ENCODE measurements around the gene SRSF8.
"Not testable (repeated sequence)": the region's sequence is repeated elsewhere in the genome, so short reads cannot be mapped to it uniquely, and the experiment has no call there.

SRSF8 gene

GRCh38 chr11:95066716-95067038 lies at the start of gene SRSF8:
Gene SRSF8, plus strand, starts transcription at chr11:95066919. Its CDS starts 308 bp downstream, at chr11:95067227.
- DNase-seq (ENCODE audit: low spot score) = no peak

- DNase-seq (ENCODE audit: low spot score) = not testable (repeated sequence)
Measured at GRCh38 chr11:95021468-95021867, 45.3 kb upstream of the SRSF8 start.

GRCh38 chr11:95024958-95025357 lies 41.8 kb upstream of the SRSF8 start, which contains the start of gene KDM4E:
Gene KDM4E, plus strand, starts transcription at chr11:95025258. Its CDS starts 300 bp downstream, at chr11:95025558.
- DNase-seq (ENCODE audit: low spot score) = no peak

- not testable (repeated sequence) for DNase-seq (ENCODE audit: low spot score)
Measured at GRCh38 chr11:95025594-95025993, 41.1 kb upstream of the SRSF8 start.

- DNase-seq (ENCODE audit: low spot score) = no peak
Measured at GRCh38 chr11:95028357-95028756, 38.4 kb upstream of the SRSF8 start.

- no peak for DNase-seq (ENCODE audit: low spot score)
Measured at GRCh38 chr11:95033051-95033450, 33.7 kb upstream of the SRSF8 start.

- no peak for DNase-seq (ENCODE audit: low spot score)
Measured at GRCh38 chr11:95035316-95035715, 31.4 kb upstream of the SRSF8 start.

- not testable (repeated sequence) for DNase-seq (ENCODE audit: low spot score)
Measured at GRCh38 chr11:95037356-95038035, 29.2 kb upstream of the SRSF8 start.

- DNase-seq (ENCODE audit: low spot score) = no peak
Measured at GRCh38 chr11:95042239-95042638, 24.5 kb upstream of the SRSF8 start.

GRCh38 chr11:95042906-95043305 lies 23.8 kb upstream of the SRSF8 start:
- no peak for DNase-seq (ENCODE audit: low spot score)

- no peak for DNase-seq (ENCODE audit: low spot score)
Measured at GRCh38 chr11:95044010-95044409, 22.7 kb upstream of the SRSF8 start.

GRCh38 chr11:95045812-95046211 lies 20.9 kb upstream of the SRSF8 start:
- DNase-seq (ENCODE audit: low spot score) = no peak

GRCh38 chr11:95049122-95049521 lies 17.6 kb upstream of the SRSF8 start, which contains the start of gene KDM4F:
Gene KDM4F, plus strand, starts transcription at chr11:95049422.
- DNase-seq (ENCODE audit: low spot score) = not testable (repeated sequence)

- DNase-seq (ENCODE audit: low spot score) = no peak
Measured at GRCh38 chr11:95050595-95051202, 16.0 kb upstream of the SRSF8 start.

GRCh38 chr11:95054356-95054755 lies 12.4 kb upstream of the SRSF8 start:
- no peak for DNase-seq (ENCODE audit: low spot score)

- DNase-seq (ENCODE audit: low spot score) = no peak
Measured at GRCh38 chr11:95055283-95055897, 11.3 kb upstream of the SRSF8 start.

- DNase-seq (ENCODE audit: low spot score) = no peak
Measured at GRCh38 chr11:95057959-95058358, 8.8 kb upstream of the SRSF8 start.

- no peak for DNase-seq (ENCODE audit: low spot score)
Measured at GRCh38 chr11:95058621-95059020, 8.1 kb upstream of the SRSF8 start.

GRCh38 chr11:95059046-95059445 lies 7.7 kb upstream of the SRSF8 start:
- DNase-seq (ENCODE audit: low spot score) = no peak

GRCh38 chr11:95065336-95065735 lies 1.4 kb upstream of the SRSF8 start:
- DNase-seq (ENCODE audit: low spot score) = no peak

- peak; percentile 84 for DNase-seq (ENCODE audit: low spot score)
Measured at GRCh38 chr11:95067039-95067840, 521 bp downstream of the SRSF8 start.

GRCh38 chr11:95067841-95068219 lies 1.1 kb downstream of the SRSF8 start:
- no peak for DNase-seq (ENCODE audit: low spot score)

GRCh38 chr11:95068549-95068948 lies 1.8 kb downstream of the SRSF8 start:
- DNase-seq (ENCODE audit: low spot score) = peak; percentile 97

Measured in SW480 (cell line).